GM18861 (cell line): ENCODE data around the gene DUSP12.
"Not testable (repeated sequence)": the region's sequence is repeated elsewhere in the genome, so short reads cannot be mapped to it uniquely, and the experiment has no call there.

Experiments
- ATAC-seq: cut with Tn5 transposase; IDR thresholded peaks from one replicate; pipeline ENCODE4 v1.9.1; 2021; ENCODE audit not compliant: unreplicated experiment

The DUSP12 gene, protein sequence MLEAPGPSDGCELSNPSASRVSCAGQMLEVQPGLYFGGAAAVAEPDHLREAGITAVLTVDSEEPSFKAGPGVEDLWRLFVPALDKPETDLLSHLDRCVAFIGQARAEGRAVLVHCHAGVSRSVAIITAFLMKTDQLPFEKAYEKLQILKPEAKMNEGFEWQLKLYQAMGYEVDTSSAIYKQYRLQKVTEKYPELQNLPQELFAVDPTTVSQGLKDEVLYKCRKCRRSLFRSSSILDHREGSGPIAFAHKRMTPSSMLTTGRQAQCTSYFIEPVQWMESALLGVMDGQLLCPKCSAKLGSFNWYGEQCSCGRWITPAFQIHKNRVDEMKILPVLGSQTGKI

DNA sequence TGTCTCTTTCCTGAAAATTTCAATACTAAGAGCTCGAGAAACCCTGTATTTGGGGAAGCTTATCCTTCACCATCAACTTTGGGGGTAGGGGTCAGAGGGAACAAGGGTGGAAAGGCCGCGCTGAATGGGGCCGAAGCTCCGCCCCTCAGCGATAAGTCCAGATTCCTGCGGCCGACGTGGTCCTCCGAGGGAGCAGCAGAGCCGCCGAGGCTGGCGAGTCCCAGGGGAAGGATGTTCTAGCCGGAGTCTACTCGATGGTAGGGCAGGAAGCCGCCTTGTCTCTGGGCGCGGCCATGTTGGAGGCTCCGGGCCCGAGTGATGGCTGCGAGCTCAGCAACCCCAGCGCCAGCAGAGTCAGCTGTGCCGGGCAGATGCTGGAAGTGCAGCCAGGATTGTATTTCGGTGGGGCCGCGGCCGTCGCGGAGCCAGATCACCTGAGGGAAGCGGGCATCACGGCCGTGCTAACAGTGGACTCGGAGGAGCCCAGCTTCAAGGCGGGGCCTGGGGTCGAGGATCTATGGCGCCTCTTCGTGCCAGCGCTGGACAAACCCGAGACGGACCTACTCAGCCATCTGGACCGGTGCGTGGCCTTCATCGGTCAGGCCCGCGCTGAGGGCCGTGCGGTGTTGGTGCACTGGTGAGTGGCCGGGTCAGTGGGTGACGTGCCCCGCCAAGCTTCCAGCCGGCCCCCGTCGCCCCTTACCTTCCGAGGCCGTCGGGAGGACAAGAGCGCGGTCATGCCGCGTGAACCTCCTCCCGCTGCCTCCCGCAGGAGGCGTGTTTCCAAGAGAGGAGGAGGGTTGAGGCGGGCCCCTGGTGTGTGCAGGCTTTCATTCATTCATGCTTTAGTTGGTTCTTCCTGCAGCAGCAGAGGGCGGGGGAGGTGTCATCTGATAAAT is at the start of gene DUSP12:
TSS of gene DUSP12 (plus strand) at position 278 of the 899 bp plus-strand sequence. CDS start at position 294, 16 bp downstream.
- ATAC-seq = peak; percentile 97

DNA sequence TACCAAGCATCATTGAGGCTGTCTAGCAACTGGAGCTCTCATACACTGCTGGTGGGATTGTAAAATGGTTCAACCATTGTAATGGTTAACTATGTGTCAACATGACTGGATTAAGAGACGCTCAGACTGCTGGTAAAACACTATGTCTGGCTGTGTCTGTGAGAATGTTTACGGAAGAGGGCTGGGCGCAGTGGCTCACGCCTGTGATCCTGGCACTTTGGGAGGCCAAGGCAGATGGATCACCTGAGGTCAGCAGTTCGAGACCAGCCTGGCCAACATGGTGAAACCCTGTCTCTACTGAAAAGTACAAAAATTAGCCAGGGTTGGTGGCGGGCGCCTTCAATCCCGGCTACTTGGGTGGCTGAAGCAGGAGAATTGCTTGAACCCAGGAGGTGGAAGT is 47.3 kb upstream of the DUSP12 start:
- ATAC-seq = no peak

DNA sequence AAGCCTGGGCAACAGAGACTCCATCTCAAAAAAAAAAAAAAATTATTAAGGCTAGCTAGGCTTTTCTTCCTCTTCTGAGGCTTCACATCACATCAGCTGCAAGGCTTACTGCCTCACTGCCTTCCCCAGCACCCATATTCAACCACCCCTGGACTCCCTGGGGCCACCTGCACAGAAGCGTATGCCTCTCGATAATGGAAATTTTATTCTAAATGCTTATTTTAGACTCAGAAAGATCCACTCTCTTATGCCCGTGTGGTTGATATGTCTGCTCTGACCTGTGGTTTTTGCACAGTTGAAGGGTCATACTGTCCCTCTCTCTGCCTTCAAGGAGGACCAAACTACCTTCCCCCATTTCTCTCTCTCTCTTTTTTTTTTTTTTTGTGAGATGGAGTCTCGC is 44.0 kb upstream of the DUSP12 start:
- ATAC-seq = peak; percentile 47

DNA sequence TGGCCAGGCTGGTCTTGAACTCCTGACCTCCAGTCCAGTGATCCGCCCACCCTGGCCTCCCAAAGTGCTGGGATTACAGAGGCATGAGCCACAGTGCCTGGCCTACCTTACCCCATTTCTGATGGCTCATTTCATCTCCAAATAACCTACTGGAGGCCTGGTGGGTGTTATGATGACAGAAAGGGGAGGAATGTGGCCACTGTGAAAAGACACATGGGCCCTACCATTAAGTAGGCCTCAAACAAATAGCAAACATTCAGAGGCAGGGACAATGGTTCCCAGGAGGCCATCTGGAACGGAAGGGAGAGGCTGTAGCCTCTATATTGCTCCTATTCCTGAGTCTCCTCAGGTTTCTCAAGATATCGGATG is 43.5 kb upstream of the DUSP12 start:
- ATAC-seq = no peak

DNA sequence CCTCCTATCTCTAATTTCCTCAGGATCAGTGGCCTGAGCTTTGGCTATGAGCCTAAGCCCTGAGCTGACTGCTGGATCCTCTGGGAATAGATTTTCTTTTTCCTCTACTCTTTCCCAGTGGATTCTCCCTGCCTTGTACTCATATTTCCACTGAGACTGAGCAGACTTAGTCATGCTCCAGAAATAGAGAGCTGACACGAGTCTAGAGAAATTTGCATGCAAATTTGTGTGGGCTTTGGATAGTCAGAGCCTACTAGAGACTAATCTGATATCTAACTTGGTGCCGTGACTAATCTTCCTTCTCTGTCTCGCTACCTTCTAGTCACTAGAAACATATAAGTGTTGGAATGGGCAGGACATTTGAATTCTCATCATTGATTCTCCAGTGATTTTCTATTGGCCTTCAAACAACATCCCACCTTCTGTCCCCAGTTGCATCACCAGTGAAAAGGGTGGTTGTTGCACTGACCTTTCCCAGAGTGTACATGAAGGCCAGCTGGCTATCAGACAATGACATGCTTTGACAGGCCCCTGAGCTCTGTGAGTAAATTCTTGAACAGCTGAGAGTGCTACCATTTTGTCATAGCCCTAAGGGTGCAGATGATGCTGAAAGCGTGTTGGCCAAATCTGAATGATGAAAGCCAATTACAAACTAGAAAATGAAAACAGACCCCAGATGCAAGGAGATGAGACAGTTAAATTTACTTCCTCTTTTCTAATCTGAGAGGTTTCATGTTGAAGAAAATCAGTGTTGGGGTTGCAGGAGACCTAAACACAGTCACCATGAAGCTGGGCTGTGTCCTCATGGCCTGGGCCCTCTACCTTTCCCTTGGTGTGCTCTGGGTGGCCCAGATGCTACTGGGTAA is 42.9 kb upstream of the DUSP12 start, which contains the start of gene FCRLA:
TSS of gene FCRLA (plus strand) at position 748 of the 866 bp plus-strand sequence. CDS start at position 784, 36 bp downstream.
- peak; percentile 51 for ATAC-seq

DNA sequence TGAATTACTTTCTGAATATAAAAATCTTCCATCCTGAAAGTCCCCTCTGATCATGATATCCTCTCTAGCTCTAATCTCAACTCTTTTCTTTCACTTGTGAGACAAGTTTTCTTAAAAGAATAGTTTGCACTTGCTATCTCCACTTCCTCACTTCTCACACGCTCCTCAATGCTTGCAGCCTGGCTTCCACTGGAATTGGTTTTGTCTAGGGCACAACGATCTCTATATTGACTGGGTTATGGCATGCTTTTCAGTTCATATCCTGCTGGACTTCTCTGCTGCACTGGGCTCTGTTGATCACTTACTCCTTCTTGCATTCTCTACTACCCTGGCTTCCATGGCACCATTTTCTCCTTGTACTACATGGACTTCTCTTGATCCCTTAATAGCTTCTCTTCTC is 42.1 kb upstream of the DUSP12 start:
- ATAC-seq = no peak

DNA sequence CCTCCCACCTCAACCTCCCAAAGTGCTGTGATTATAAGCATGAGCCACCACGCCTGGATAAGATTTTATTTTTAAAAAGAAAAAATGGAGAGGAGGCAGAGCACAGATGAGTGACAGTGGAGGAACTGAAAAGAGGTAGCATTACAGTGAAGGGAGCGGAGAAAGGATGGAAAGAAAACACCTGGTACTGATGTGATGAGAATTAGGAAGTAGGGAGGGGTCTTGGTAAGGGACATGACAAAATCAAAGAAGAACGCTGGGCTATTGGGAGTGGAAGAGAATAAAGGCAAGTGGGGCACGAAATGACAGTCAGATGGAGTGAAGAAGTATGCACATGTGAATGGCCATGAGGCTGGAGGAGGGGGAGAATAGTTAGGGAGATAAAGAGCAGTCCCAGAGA is 40.2 kb upstream of the DUSP12 start:
- no peak for ATAC-seq

DNA sequence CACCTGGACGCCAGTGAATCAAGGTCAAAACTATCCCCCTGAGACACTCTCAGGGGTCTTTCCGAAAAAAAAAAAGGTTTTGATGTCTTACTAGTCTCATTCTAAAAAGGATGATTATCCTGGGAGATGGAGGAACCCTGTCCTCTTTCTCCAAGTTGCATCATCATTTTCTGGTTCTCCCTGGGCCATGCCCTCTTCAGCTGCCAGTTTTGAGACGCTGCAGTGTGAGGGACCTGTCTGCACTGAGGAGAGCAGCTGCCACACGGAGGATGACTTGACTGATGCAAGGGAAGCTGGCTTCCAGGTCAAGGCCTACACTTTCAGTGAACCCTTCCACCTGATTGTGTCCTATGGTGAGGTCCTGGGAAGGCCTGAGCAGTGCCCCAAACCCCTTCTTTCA is 39.0 kb upstream of the DUSP12 start:
- ATAC-seq = no peak

DNA sequence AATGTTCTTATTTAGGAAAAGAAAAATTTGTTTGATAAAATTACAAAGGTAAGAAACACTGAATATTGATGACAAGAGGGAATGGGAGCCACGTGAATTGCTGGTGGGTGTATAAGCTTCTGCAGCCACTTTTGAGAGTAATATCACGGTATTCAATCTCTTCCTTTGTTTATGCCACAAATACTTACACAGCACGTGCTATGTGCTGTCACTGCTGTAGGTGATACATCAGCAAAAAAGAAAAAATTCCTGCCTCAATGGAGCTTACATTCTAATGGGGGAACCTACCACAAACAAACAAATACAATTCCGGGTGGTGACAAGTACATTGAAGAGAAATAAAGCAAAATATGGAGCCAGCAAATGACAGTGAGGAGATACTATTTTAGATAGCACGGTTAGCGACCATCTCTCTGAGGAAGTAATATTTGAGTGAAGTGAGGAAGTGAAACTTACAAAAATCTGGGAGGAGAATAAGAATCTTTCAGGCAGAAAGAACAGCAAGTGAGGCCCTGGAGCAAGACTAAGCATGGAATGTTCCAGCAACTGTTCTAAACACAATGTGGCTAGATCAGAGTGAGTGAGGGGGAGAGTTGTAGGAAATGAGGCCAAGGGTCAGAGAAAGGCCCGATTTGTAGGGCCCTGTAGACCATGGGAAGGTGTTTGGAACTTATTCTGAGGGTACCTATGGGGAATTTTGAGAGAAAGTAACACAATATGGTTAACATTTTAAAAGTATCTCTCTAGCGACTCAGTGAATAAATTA is 30.8 kb upstream of the DUSP12 start:
- peak; percentile 42 for ATAC-seq

DNA sequence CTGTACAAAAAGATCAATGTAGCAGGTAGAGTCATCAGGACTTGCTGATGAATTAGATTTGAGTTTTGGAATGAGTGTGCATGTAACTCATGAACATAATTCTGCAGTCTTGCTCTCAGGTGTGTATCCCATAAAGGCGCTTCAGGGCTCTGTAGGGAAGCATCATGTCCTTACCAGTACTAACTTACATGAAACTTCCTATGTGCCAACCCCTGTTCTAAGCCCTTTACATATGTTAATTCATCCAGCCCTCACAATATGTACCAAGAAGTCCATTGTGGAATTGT is 30.3 kb upstream of the DUSP12 start:
- ATAC-seq = peak; percentile 37

DNA sequence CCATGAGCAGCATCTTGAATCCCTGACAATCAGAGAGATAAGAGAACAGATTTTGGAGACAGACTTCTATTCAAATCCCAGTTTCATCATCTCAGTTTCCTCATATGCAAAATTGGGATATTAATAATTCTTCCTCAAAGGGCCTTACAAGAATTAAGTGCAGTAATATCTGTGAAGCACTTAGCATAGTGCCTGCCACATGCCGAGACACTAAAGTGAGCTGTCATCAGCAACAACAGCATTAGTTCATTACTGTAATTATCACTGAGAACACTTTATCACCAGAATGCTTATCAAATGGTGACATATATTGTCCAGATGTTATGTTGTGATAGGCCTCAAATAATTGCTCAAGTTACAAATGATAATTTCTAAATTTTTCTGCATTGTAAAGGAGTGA is 29.2 kb upstream of the DUSP12 start:
- ATAC-seq = no peak

DNA sequence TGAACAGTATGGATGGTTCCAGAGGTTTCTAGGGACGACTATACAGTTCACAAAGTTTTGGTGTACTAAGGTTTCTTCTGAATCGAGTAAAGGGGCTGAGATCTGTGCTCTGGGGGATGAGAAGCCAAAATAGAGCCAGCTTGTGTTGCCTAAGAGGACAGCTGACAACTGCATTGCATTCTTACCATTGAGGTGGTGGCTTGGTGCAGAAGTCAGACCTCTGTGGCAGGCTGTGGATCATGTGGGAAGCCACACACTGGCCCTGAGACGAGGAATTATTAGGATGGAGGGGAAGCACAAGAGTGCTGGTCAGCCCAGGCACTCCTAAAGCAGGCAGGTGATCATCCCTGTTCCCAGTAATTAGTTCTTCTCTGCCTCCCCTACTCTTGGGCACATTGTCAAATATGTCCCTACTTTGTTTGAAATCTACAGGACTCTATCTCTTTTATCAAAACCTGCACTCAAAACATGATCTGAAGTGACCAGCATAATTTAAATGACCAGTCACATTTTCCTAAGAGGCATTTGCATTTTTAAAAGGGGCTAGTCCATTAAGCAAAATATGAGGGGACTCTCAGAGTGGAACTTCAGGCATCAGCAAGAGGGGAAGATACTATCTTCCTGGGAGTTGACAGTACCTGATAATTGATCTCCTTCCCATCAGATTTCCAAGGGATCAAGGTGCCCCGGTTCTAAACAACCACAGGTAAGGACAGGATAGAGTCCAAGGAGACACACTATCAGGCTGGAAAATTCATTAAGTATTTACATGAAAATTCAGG is 28.4 kb upstream of the DUSP12 start, which contains the start of gene FCRLB:
TSS of gene FCRLB (plus strand) at position 589 of the 782 bp plus-strand sequence. CDS start 1,129 bp downstream, outside the sequence.
- no peak for ATAC-seq

DNA sequence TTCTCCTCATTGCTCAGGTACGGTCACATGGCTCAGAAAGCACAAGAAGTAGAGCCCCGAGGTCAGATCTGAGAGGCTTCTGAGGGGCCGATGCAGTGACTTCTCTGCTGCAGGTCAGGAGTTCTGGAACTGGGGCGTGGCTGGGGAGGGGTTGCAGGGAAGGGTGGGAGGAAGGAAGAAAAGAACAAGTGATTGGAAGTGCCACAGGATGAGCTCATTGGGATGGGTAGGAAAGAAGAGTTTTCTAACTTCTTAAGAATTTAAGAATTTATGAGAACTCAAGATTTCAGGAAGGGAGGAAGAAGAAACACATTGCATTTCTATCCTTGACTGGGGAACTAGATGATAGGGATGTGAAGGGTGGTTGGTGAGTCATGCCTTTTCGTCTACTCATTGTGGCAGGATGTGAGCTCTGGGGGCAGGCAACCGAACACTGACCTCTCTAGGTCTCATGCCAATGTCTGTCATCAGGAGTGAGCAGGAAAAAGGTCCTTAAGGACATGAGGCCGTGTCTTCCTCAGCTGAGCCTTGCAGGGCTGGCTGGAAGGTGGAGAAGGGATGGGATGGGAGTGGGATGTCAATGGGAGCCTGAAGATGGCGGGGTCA is 27.7 kb upstream of the DUSP12 start:
- ATAC-seq = no peak

DNA sequence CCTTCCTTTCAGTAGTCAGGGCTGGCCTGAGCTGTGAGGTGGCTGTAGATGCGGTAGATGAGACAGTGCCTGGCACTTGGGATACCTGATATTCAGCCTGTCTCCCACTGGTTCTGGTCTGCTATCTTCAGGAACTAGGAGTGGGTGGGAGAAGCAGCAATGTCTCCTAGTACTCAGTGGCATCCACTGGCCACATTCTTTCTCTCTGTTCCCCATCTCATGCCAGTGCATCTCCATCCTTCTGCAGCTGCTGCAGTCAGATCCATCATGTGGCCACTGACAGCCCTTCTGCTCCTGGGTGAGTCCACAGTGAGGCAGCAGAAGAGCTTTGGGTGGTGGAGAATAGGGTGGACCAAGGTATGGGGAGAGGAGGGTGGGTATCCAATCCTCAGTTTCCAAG is 27.2 kb upstream of the DUSP12 start:
- no peak for ATAC-seq

DNA sequence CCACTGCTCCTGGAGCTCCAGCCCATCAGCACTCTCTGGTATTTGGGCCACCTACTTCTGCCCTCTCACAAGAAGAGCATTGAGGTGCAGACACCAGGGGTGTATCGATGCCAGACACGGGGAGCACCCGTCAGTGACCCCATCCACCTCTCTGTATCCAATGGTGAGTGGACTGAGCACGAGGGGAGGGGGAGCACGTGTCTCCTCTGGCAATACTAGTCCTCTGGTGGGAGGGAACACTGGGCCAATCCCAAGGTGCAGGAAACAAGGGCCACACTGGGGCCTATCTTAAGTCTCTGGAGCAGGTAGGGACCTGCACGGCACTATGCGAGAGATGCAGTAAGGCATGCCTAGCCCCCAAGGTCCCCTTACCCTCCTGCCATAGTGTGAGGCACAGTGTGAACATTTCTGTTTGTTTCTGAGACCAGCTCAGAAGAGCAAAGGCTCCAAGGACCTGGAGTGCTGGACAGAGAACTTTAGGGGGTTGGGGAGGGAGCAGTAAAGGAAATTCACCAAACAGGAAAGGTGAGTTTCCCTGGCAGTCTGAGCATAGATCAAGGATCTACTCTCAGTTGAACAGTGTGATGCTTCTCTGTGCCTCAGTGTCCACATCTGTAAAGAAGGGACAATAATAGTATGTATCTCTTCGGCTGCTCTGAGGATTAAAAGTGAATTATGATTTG is 26.0 kb upstream of the DUSP12 start:
- no peak for ATAC-seq

DNA sequence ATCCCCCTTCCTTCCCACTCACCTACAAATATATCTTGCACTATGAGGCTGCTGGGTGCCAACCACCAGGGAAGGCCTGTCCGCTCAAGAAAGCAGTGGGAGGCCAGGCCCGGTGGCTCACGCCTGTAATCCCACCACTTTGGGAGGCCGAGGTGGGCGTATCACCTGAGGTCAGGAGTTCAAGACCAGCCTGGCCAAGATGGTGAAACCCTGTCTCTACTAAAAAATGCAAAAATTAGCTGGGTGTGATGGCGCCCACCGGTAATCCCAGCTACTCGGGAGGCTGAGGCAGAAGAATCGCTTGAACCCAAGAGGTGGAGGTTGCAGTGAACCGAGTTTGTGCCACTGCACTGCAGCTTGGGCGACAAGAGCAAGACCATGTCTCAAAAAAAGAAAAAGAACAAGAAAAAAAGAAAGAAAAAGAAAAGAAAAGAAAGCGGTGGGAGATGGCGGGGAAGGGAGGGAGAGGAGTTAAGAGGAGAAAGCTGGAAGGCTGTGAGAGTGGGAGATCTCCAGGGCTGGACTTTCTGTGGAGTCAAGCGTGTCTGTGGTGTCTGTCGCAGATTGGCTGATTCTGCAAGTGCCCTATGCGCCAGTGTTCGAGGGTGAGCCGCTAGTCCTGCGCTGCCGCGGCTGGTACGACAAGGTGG is 24.2 kb upstream of the DUSP12 start:
- ATAC-seq = not testable (repeated sequence)

DNA sequence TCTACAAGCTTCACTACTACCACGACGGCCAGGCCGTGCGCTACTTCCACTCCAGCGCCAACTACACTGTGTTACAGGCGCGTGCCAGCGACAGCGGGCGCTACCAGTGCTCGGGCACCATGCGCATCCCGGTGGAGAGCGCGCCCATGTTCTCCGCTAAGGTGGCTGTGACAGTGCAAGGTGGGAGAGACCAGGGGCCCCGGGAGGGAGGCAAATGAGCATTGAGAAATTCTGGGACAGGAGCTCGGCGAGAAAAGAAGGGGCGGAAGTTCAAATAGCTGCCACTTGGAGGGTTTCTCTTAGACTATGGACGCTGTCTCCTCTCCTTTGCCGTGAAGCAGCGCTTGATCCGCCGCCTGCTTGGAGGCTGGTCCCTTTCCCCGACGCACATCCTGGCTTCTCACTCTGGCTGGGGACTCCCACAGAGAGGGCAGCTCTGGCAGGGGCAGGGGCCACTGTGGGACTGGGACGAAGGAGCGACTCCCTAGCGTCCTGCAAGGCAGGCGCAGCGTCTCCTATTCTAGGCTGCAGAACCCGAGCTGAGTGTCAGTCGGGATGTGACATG is 23.6 kb upstream of the DUSP12 start:
- no peak for ATAC-seq
